GM18867 (cell line): ENCODE results near the gene RHOXF2B.
"Not testable (repeated sequence)": the region's sequence is repeated elsewhere in the genome, so short reads cannot be mapped to it uniquely, and the experiment has no call there.

Experiments used
- ATAC-seq: cut with Tn5 transposase; IDR thresholded peaks from one replicate; pipeline ENCODE4 v1.9.1; 2021; ENCODE audit warnings: mild to moderate bottlenecking, moderate library complexity; ENCODE audit not compliant: unreplicated experiment

Gene RHOXF2B

GRCh38 chrX:120077590-120077989, at the start of gene RHOXF2B:
Gene RHOXF2B (minus strand): TSS chrX:120077690. CDS start chrX:120077552, 138 bp downstream.
- not testable (repeated sequence) for ATAC-seq

- ATAC-seq, result no peak
These were observed 48.0 kb upstream of the RHOXF2B start for GRCh38 chrX:120125444-120125843.

GRCh38 chrX:120120223-120120622, 42.7 kb upstream of the RHOXF2B start:
- ATAC-seq, result no peak

- no peak for ATAC-seq
These were observed 38.0 kb upstream of the RHOXF2B start, which contains the start of gene RHOXF1 for GRCh38 chrX:120115438-120115963. Gene RHOXF1 (minus strand): TSS chrX:120115913. CDS start chrX:120115862, 51 bp downstream.

DNA sequence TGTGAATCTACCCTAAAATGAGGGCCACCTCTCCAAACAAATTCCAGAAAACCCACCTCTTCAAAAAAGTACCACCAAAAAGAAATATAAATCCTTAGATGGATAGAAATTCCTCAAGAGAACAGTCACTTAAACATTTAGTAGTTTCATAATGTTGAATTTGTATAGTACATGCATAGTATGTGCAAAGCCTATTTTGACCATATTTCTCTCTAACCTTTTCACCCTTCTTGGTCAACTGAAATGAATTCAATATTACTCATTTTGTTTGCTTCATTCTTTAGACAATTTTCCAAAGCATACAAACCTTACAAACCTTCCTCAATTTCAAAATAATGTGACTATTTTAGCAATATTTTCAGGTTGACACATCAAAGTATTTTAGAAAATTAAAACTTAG, 34.1 kb upstream of the RHOXF2B start:
- ATAC-seq, result no peak

GRCh38 chrX:120109378-120109777, 31.9 kb upstream of the RHOXF2B start:
- no peak for ATAC-seq

DNA sequence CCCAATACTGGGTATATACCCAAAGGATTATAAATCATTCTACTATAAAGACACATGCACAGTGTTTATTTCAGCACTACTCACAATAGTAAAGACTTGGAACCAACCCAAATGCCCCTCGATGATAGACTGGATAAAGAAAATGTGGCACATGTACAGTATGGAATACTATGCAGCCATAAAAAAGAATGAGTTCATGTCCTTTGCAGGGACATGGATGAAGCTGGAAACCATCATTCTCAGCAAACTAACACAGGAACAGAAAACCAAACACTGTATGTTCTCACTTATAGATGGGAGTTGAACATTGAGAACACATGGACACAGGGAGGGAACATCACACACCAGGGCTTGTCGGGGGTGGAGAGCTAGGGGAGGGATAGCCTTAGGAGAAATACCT, 27.2 kb upstream of the RHOXF2B start:
- ATAC-seq, result not testable (repeated sequence)

DNA sequence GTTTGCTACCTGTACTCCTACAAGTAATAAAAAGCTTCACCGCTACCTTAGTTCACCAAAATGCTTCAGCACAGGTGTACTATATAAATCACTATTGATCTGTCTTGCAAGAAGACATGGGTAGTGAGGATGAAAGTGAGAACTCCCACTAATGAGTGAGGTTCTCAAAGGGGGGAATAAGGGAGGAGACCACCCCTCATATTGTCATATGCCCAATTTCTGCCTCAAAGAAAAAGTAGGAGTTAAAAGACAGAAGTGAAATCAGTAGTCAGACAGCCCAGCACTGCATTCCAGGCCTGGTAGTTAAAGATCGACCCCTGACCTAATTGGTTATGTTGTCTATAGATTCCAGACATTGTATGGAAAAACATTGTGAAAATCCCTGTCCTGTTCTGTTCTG, 23.6 kb upstream of the RHOXF2B start:
- not testable (repeated sequence) for ATAC-seq

- ATAC-seq, result no peak
These were observed 12.7 kb upstream of the RHOXF2B start for GRCh38 chrX:120090208-120090607.

DNA sequence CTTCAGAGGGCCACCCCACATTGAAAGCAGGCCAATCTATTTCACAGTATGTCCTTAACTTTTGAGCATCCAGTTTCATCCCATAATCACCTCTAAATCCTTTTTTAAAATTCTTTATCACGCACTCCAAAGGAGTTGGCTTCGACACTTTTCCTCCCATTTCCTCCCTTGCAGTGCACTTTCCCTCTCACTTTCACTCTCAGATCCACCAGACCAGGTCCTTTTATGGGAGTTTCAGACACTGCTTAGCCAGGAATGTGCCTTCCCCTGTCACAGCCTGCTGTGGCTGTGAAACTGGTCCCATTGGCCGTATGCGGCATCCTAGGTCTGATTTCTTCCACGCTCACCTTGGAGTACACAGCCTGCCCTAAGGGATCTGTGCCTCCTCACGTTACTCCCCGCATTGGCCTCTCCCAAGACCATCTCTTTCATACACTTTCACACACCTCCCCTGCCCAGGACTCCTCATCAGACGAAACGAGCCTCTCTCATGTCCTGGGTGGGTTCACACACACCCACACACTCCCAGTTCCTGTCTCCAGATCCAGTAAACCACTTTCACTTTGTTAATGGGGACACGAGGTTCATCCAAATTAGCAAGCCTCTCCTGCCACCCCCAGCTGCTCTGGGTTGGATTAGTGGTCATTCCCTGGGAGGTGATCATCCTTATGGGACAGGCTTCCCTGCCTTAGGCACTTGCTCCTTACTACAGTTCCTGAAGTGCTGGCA, 10.0 kb upstream of the RHOXF2B start:
- no peak for ATAC-seq

- ATAC-seq, result not testable (repeated sequence)
These were observed 8.2 kb upstream of the RHOXF2B start for GRCh38 chrX:120085553-120086185.

DNA sequence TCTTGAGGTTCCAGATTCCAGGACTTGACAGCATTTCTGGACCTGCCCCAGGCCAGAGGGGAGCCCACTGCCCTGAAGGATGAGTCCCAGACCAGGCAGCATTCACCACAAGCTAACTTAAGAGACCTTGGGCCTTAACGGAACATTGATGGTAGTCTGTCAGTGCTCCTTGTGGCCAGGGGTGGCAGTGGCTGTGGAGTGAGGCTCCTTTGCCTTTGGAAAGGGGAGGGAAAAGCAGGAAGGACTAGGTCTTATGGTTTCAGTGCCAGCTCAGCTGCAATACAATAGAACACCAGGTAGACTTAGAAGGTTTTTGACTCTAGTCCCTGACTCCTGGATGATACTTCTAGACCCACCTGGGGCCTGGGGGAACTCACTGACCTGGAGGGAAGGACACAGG, 11.3 kb downstream of the RHOXF2B start:
- ATAC-seq, result not testable (repeated sequence)

GRCh38 chrX:120042712-120043111, 34.8 kb downstream of the RHOXF2B start:
- ATAC-seq, result not testable (repeated sequence)

- peak; percentile 86 for ATAC-seq
These were observed 35.2 kb downstream of the RHOXF2B start for GRCh38 chrX:120042247-120042646.

- ATAC-seq, result not testable (repeated sequence)
These were observed 37.3 kb downstream of the RHOXF2B start for GRCh38 chrX:120040176-120040575.

DNA sequence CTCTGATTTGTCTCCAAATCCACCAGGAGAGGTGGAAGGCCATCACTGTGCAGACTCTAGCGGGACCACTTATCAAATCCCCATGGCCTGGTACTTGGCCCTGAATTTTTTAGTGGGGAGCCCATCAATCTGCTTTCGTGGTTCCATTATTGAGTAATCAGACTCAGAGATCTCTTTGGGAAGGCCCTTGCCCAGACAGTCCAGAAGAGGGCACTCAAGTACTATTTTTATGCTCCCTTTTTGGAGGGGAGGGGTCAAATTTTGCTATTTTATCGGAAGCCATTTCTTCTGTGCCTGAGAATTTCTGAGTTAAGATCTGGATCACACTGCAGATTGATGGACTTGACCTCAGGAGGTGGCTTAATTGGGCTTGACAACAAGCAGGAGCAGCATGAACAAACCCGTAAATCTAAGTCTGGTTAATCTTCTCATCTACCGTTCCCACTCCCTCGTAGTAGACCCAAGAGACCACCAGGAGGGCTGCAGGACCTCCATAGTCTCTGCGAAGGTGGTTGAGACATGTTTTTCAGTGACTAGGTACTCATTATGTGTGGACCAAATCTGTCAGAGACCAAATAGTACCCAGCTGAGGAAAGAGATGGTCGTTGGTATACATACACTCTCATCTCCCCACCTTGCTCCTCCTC, 38.3 kb downstream of the RHOXF2B start:
- not testable (repeated sequence) for ATAC-seq

DNA sequence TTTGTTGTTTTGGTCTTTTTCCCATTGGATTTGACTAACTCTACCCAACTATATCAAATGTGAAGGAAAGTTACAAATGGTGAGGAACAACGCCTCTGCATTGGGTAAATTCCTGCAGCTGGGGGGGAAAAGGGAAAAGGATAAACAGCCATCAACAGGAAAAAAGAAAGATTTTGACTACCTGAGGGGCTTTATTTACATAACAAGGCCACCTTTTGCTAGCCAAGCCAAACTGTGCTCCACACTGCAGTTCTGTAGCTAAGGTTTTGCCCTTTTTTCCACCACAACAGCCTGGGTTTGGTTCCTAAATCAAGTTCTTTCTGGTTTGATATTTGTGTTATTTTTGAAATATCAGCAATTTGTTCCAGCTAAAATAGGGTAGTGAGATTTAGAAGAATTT, 40.8 kb downstream of the RHOXF2B start:
- no peak for ATAC-seq

DNA sequence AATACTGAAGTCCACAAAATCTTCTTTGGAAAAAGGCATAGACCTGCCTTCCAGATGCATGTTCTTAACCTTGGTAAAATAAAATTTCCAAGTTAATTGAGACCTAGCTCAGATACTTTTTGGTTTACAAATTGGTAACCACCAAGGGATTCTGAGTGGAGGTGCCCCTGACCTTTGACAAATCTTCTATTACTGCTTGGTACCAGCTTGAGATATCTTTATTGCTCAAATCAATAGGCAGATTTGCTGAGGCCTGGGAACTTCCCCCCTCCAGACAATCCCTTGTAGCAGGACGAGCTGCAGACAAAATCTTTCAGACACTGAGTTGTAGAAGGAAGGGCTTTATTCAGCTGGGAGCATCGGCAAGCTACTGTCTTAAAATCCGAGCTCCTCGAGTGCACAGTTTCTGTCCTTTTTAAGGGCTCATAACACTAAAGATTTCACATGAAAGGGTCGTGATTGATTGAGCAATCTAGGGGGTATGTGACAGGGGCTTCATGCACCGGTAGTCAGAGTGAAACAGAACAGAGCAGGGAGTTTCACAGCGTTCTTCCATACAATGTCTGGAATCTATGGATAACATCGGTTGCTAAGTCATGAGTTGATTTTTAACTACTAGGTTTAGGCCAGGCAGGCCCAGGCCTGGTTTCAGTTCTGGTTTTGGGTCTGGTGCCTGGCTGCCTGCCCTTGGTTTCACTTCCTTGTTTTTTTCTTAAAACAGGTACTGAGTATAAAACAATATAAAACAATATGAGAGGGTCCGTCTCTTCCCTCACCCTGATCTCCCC, 41.8 kb downstream of the RHOXF2B start:
- ATAC-seq, result peak; percentile 86

DNA sequence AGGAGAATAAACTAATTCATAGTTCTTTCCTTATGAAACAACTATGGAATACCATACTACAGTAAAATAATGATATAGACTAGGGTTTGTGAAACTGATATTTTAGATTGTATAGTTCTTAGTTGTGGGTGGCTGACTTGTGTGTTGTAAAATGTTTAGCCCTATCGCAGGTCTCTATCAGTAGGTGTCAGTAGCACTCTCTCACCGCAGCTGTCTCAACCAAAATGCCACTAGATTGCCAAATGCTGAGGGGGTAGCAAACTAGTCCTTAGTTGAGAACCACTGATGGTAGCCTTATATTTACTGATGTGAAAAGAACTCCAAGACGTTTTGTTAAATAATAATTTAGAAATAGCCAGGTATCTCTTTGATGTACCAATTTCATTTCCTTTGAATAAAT, 48.1 kb downstream of the RHOXF2B start:
- ATAC-seq, result peak; percentile 90

DNA sequence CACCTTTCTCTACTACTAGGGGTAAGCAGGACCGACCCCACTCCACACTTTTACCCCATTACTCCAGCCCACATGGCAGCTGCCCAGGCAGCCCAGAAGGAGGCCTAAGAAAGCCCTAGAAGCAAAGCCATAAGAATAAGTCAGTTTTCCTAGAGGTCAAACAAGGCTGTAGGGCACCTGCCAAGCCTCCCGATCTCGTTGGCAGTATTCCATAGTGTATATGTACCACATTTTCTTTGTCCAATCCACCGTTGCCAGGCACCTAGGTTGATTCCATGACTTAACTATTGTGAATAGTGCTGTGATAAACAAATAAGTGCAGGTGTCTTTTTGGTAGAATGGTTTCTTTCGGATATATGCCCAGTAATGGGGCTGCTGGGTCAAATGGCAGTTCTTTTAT, 54.2 kb downstream of the RHOXF2B start:
- ATAC-seq, result no peak

GRCh38 chrX:120022763-120023162, 54.7 kb downstream of the RHOXF2B start:
- no peak for ATAC-seq
